ENCODE results near the gene SYN1.

SYN1 gene

DNA sequence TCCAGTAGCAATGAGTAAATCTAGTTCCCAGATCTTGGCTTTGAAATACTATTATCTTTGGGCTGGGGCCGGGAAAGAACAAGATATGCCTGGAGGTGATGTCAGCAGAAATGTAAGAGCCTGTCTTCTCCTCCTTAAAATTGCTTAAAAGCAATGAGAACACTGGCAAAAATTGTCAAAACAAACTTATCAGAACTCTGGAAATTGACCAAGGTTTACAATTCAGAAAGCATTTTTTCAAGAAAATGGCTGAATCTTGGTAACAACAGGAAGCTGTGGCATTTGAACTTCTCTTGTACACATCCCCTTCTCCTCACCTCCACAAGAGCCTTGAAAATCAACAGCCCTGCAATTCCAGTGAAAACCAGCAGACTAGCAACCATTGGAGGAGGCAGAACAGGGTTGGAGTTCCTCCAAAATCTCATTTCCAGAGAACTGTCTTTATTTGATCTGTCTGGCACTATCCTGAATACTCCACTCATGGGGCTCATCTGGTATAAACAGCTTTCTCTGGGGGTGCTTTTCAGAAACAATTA lies 23.9 kb downstream of the SYN1 start:
- DNase-seq (ENCODE audit: low read depth), result no peak

DNA sequence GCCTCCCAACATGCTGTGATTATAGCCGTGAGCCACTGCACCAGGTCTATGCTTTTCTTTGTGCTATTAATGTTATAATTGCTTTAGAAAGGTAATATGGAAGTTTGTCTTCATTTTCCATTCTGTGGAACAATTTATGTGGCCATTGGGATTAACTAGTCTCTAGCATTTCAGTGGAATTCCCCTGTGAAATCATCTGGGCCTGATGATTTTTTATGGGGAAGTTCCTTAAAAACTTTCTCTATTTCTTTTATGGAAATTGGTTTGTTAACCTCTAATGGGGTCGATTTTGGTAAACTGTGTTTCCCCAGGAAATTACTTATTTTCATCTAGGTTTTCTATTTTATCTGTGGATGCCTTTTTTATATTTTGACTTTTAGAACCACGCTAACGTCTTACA lies 26.1 kb downstream of the SYN1 start:
- DNase-seq (ENCODE audit: low read depth), result no peak

- no peak for DNase-seq (ENCODE audit: low read depth)
Observed at GRCh38 chrX:47590984-47591383, 28.7 kb downstream of the SYN1 start.

DNA sequence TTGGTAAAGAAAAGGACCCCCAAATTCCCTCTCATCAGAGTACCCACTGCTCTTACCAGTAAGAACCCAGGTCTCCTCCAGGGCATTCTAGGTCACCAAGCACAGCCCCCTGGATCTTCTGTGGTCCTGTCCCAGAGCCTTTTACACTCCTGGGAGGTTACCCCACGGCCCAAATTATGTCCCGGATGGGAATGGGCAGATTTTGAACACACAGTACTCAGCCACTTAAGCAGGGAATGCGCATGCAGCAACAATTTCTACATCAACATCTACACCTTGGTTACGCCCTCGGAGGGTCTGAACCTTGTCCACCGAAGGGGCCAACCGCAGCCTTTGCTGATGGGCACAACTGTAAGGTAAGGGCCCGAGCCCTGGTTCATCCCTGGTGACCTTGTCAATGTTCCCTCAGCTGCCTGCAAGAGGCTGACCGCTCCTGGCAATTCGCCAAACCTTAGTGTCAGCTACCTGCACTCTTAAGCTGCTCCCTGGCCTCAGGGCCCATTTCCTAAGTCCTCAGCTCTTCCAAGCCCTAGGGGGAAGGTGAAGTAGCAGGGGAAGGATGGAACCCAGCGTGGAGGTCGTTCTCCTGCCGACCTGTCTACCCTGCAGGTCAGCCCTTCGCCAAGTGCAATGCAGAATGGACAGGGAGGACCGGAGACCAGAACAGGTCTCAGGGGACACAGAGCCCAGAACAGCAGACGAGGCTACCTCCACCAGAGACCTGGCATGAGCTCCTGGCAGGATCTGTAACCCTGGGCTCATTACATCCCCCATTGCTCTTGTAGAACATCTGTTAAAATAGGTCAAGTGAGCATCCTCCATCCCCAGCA lies 31.5 kb downstream of the SYN1 start:
- no peak for DNase-seq (ENCODE audit: low read depth)

- DNase-seq (ENCODE audit: low read depth), result no peak
Observed at GRCh38 chrX:47587091-47587891, 32.4 kb downstream of the SYN1 start.

GRCh38 chrX:47586043-47586787 lies 33.4 kb downstream of the SYN1 start:
- DNase-seq (ENCODE audit: low read depth), result no peak

GRCh38 chrX:47585273-47585672 lies 34.4 kb downstream of the SYN1 start:
- no peak for DNase-seq (ENCODE audit: low read depth)

- no peak for DNase-seq (ENCODE audit: low read depth)
Observed at GRCh38 chrX:47584714-47585113, 34.9 kb downstream of the SYN1 start.

GRCh38 chrX:47583240-47583861 lies 36.3 kb downstream of the SYN1 start:
- DNase-seq (ENCODE audit: low read depth), result no peak

DNA sequence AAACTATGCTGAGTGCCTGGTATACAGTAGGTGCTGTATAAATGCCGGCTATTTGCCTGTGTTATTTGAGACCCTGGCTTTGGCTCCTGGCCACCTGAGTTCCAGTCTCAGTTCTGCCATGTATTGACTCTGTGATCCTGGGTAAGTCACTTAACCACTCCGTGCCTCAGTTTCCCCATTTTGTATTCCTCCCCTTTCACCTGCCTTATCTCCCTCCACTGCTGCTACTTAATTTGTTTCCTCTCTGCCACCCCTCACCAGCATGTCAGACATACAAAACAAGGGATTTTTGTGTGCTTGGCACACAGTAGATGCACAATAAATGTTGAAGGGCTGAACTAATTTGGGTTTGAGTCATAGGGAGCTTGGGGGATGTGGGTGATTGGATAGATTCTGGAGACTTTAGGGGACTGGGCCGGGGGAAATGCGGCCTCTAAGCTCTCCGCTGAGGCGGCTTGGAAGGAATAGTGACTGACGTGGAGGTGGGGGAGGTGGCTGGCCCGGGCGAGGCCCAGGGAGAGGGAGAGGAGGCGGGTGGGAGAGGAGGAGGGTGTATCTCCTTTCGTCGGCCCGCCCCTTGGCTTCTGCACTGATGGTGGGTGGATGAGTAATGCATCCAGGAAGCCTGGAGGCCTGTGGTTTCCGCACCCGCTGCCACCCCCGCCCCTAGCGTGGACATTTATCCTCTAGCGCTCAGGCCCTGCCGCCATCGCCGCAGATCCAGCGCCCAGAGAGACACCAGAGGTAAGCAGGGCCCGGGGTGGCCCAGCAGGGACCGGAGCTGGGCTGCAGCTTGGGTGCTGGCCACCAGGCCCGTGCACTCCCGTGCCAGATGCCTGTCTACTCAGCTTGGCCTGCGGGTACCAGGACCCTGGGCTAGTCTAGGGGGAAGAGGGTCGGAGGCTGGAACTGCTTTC lies 37.7 kb downstream of the SYN1 start, which contains the start of gene TIMP1:
TIMP1 (plus strand) TSS at position 706 of the 917 bp plus-strand sequence. CDS start 980 bp downstream, outside the sequence.
- DNase-seq (ENCODE audit: low read depth), result peak; percentile 83

GRCh38 chrX:47579537-47579936 lies 40.1 kb downstream of the SYN1 start:
- no peak for DNase-seq (ENCODE audit: low read depth)

DNA sequence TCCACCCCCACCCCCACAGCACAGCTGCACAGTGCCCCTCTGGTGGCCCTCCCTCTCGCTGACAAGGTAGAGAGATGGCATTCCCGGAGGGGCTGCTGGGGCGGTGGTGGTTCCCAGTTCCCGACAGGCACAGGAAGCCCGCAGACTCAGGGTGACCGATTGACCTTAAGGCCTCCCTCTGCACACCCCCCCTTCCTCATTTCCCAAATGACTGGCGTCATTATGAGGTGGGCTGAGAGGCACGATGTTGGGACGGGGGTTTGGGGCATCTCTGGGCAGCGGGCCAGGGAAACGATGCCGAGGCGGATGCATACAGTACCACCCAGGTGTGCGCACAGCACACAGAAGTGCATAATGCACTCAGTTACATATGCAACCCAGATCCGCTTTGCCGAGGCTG lies 41.0 kb downstream of the SYN1 start:
- DNase-seq (ENCODE audit: low read depth), result no peak

GRCh38 chrX:47577901-47578300 lies 41.8 kb downstream of the SYN1 start:
- no peak for DNase-seq (ENCODE audit: low read depth)

DNA sequence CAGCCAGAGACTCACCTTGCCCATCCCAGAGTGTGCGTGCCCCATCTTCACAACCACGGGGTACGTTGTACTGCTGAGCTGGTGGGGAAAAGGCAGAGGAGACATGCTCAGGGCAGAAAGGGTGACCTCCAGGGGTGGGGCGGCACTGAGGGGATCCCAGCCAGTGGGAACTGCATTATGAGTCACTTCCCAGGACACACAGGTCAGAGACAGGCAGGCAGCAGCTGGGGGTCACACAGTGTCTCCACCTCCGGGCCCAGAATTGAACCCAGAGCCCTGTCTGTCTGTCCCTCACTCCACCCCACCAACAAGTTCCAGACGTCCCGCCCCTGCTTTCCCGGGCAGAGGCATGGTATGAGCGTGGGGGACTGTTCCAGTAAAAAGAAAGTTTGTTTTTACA lies 42.2 kb downstream of the SYN1 start:
- no peak for DNase-seq (ENCODE audit: low read depth)

GRCh38 chrX:47576021-47576898 lies 43.4 kb downstream of the SYN1 start:
- no peak for DNase-seq (ENCODE audit: low read depth)

GRCh38 chrX:47574547-47575301 lies 44.9 kb downstream of the SYN1 start:
- DNase-seq (ENCODE audit: low read depth), result no peak

- DNase-seq (ENCODE audit: low read depth), result no peak
Observed at GRCh38 chrX:47574076-47574546, 45.5 kb downstream of the SYN1 start.

DNA sequence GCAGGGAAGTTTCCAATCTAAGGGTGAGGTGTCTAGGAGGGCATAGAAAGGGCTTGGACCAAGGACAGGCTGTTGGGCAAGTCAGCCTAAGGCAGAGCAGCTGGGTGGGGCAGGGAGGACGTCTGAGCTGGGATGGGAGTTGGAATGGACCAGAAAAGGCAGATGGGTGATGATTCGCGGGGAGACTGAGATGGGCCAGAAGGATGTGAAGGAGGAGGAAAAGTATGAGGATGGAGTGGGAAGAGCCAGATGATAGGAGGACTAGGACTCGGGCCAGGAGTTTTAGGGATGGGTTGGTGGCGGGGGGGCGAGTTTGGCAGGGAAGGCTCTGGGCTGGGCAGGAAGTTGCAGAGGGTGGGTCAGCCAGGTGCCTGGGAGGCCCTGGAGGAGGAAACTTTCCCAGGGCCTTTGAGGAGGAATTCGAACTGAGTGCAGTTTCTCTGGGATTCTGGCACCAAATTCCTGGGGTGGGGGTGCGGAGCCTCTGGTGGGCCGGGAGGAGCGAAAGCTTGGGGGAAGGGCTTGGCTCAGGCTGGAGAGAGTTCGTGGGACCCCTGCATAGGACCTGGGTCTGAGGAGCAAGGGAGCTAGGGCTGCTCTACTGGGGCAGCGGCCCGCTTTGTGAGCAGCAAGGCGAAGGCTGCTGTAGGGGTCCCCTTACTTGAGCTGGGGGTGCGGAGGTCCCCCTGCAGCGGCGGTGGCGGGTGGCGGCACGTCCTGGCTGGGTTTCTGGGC lies 46.1 kb downstream of the SYN1 start:
- no peak for DNase-seq (ENCODE audit: low read depth)
